GM12878 (cell line): ENCODE measurements around the gene GNAT3. TPM values are rescaled to one million over a fixed set of nuclear protein-coding genes. Genes with fewer than 3 reads are reported as not detected.

ENCODE experiments used
- ATAC-seq: fragments of 200-7000 bp; cut with Tn5 transposase; 3 replicates; pipeline ENCODE4 v1.9.1; 2020; ENCODE audit warnings: mild to moderate bottlenecking, moderate library complexity
- BruUV-seq: library from RNA; stranded (reverse); fragments of 400-500 nt; replicated peaks from 2 replicates; lab custom pipeline; 2021; lab: Mats Ljungman, UMichigan
- CTCF ChIA-PET: fragments of 300-600 bp; sonication (Branson Sonifier 250); formaldehyde crosslinking; extraction: SDS; loops from one replicate; lab custom pipeline; 2021; ENCODE audit warnings: inconsistent platforms; lab: Yijun Ruan, JAX
- POLR2A ChIA-PET: fragments of 350-600 bp; formaldehyde crosslinking; extraction: SDS; loops from one replicate; lab custom pipeline; 2021; ENCODE audit warnings: inconsistent platforms; lab: Charles Lee
- RAD21 ChIA-PET: fragments of 300-600 bp; sonication (Branson Sonifier 250); formaldehyde crosslinking; loops from one replicate; lab custom pipeline; 2023; ENCODE audit warnings: antibody characterized with exemption; ENCODE audit not compliant: unreplicated experiment; lab: Charles Lee
- SMC1A ChIA-PET: fragments of 300-600 bp; sonication (Branson Sonifier 250); formaldehyde crosslinking; loops from one replicate; lab custom pipeline; 2023; ENCODE audit not compliant: unreplicated experiment, uncharacterized antibody; lab: Charles Lee
- DNase-seq: peaks from one replicate; pipeline ENCODE4 v3.0.0-alpha.2; 2011; ENCODE audit warnings: low read depth, low spot score
- FAIRE-seq: peaks from 3 replicates; lab custom pipeline; 2011; peaks lifted over from hg19 to GRCh38; lab: Jason Lieb, UNC
- H2AFZ ChIP-seq: 2 replicates; pipeline ENCODE4 v1.6.0; 2011; ENCODE audit warnings: low read depth, low read length, control low read depth; ENCODE audit not compliant: control insufficient read depth
- H3K27ac ChIP-seq: 2 replicates; pipeline ENCODE4 v1.5.1; 2011; ENCODE audit warnings: control low read depth; ENCODE audit not compliant: control insufficient read depth, insufficient read depth
- H3K27me3 ChIP-seq, 2 experiments: replicated peaks in 1 of 2; 2 replicates each; pipeline versions ENCODE4 v1.6.0 to v1.6.1; 2011; ENCODE audit warnings: low read length in 1 of 2; ENCODE audit not compliant: control insufficient read depth in 2 of 2, insufficient read depth in 2 of 2
- H3K36me3 ChIP-seq, 2 experiments: 2 replicates each; pipeline ENCODE4 v1.5.1; 2011; ENCODE audit warnings: low read length in 1 of 2; ENCODE audit not compliant: control insufficient read depth in 2 of 2, insufficient read depth in 2 of 2
- H3K4me1 ChIP-seq: 2 replicates; pipeline ENCODE4 v1.6.1; 2011; ENCODE audit warnings: mild to moderate bottlenecking, low read length, moderate library complexity, mixed read lengths; ENCODE audit not compliant: control insufficient read depth, insufficient read depth
- H3K4me2 ChIP-seq: 2 replicates; pipeline ENCODE4 v1.6.0; 2011; ENCODE audit warnings: control low read depth; ENCODE audit not compliant: control insufficient read depth, insufficient read depth
- H3K4me3 ChIP-seq: fragments of 200-600 bp; sonication (generic); 2 replicates; pipeline ENCODE4 v1.5.1; 2016
- H3K79me2 ChIP-seq: 2 replicates; pipeline ENCODE4 v1.6.0; 2011; ENCODE audit warnings: low read length; ENCODE audit not compliant: control insufficient read depth, insufficient read depth
- H3K9ac ChIP-seq: 2 replicates; pipeline ENCODE4 v1.8.0; 2011; ENCODE audit warnings: low read length, control low read depth, mixed read lengths; ENCODE audit not compliant: control insufficient read depth, insufficient read depth
- H3K9me3 ChIP-seq: replicated peaks from 3 replicates; pipeline ENCODE4 v1.5.1; 2011; ENCODE audit warnings: mild to moderate bottlenecking, low read length; ENCODE audit not compliant: control insufficient read depth, insufficient read depth
- H4K20me1 ChIP-seq: 2 replicates; pipeline ENCODE4 v1.6.0; 2011; ENCODE audit not compliant: control insufficient read depth, insufficient read depth
- ATF3 ChIP-seq: IDR thresholded peaks from 2 replicates; pipeline ENCODE4 v1.6.1; 2011; ENCODE audit warnings: low read depth, mild to moderate bottlenecking, low read length, moderate library complexity, borderline replicate concordance; ENCODE audit errors: extremely low read depth
- CHD2 ChIP-seq: IDR thresholded peaks from 2 replicates; pipeline ENCODE4 v1.6.1; 2011; ENCODE audit warnings: low read depth, low read length, improper control_type of control experiment, borderline replicate concordance
- CREM ChIP-seq: IDR thresholded peaks from 2 replicates; pipeline ENCODE4 v1.6.1; 2014; ENCODE audit warnings: antibody characterized with exemption, low read depth
- FOXM1 ChIP-seq: IDR thresholded peaks from 2 replicates; pipeline ENCODE4 v1.6.1; 2012; ENCODE audit warnings: low read depth, mild to moderate bottlenecking, inconsistent platforms, low read length, moderate library complexity
- JUNB ChIP-seq: IDR thresholded peaks from 2 replicates; pipeline ENCODE4 v1.6.1; 2016; ENCODE audit warnings: antibody characterized with exemption, mild to moderate bottlenecking
- NFIC ChIP-seq: IDR thresholded peaks from 2 replicates; pipeline ENCODE4 v1.6.1; 2012; ENCODE audit warnings: low read depth, mild to moderate bottlenecking, inconsistent platforms, low read length, moderate library complexity
- RUNX3 ChIP-seq: IDR thresholded peaks from 2 replicates; pipeline ENCODE4 v1.6.1; 2012; ENCODE audit warnings: low read length, inconsistent platforms
- TCF7 ChIP-seq: IDR thresholded peaks from 2 replicates; pipeline ENCODE4 v1.6.1; 2014; ENCODE audit warnings: antibody characterized with exemption, borderline replicate concordance
- WGBS: methylation state at CpG from one replicate; pipeline ENCODE4 v1.1.6; 2016; ENCODE audit warnings: low lambda C conversion rate; ENCODE audit not compliant: insufficient replicate concordance, insufficient coverage; ENCODE audit errors: missing lambda C conversion rate; 5-methylcytosine and 5-hydroxymethylcytosine counted together
- in situ Hi-C: fragments of 300-500 bp; cut with MboI; formaldehyde crosslinking; loops from 9 replicates; pipeline ENCODE4 v1.14.3; 2018; ENCODE audit warnings: mixed read lengths
- intact Hi-C: fragments of 100-400 bp; cut with micrococcal nuclease; formaldehyde crosslinking; loops from one replicate; pipeline ENCODE4 v1.14.2; 2022; ENCODE audit not compliant: unreplicated experiment
- polyA plus RNA-seq, 11 experiments: library from polyadenylated mRNA; depleted of rRNA in 4 of 11; unstranded in 6 of 11; stranded (reverse) in 5 of 11; fragments of >200 nt; fragmentation: Nextera tagmentation in 4 of 11; fragmentation: Illumina TruSeq in 1 of 11; extraction: Ambion mirVana in 4 of 11; extraction: Trizol in 1 of 11; gene quantifications; 1 replicate in 1 of 11; 2 replicates in 10 of 11; pipeline versions ENCODE4 v1.2.1 to v1.2.3, GENCODE V29; 2011 to 2016; ENCODE audit warnings: inconsistent platforms in 2 of 11, missing spikeins in 2 of 11, low read depth in 1 of 11
- total RNA-seq, 4 experiments: library from RNA; depleted of rRNA in 3 of 4; stranded (reverse); fragments of >200 nt in 3 of 4; fragmentation: Illumina TruSeq in 1 of 4; extraction: Trizol in 1 of 4; gene quantifications; 2 replicates each; pipeline versions ENCODE4 v1.2.1 to v1.2.3, GENCODE V29; 2013 to 2021

The GNAT3 gene
- total and polyA plus RNA-seq, 10 of the 15 experiments (the other 5 are each of a cell fraction or from before 2014, with no cell fraction given) = 1.7 to 8.3 (median 5.8) TPM; not detected in 1

- no peak overlapping the region for H3K9ac ChIP-seq
- RAD21 ChIA-PET = no interaction called here
- H3K27ac ChIP-seq = no peak overlapping the region
- BruUV-seq = no TSS peak
- H3K4me1 ChIP-seq = no peaks in the 10 kb centered on the region
- DNase-seq (no peak), ATAC-seq (no peak), FAIRE-seq (no peak)
- no peaks in the 10 kb centered on the region for H4K20me1 ChIP-seq
- no peak overlapping the region for H2AFZ ChIP-seq
- H3K4me2 ChIP-seq = no peak overlapping the region
- no peaks in the 10 kb centered on the region for H3K27me3 ChIP-seq
- no peak overlapping the region for H3K4me3 ChIP-seq
- POLR2A ChIA-PET = no interaction called here
- CTCF ChIA-PET = no interaction called here
- in situ Hi-C loops = no loop called here
- no peaks in the 10 kb centered on the region for H3K9me3 ChIP-seq
- TF ChIP-seq CHD2 (no peak), FOXM1 (peak; percentile 59; the same call in 1 of the 2 replicates), TCF7 (no peak), RUNX3 (peak; percentile 34; the same call in 1 of the 2 replicates), NFIC (peak; percentile 67; the same call in 1 of the 2 replicates), ATF3 (no peak), JUNB (peak; percentile 76), CREM (peak; percentile 73)
- SMC1A ChIA-PET = no interaction called here
- intact Hi-C loops = no loop called here
- WGBS = 41% methylated on average over 3 of the region's 3 CpGs
- no peaks in the 10 kb centered on the region for H3K79me2 ChIP-seq
- no peaks in the 10 kb centered on the region for H3K36me3 ChIP-seq
Measured at GRCh38 chr7:80482950-80483349, 28.9 kb downstream of the GNAT3 start.
